SW 1271 (cell line): Measurements from ENCODE around the gene SOS2.
"Not testable (repeated sequence)": the region's sequence is repeated elsewhere in the genome, so short reads cannot be mapped to it uniquely, and the experiment has no call there.

Experiments used
- DNase-seq, 2 experiments: peaks; one replicate each; lab custom pipeline; 2025; lab: John Stamatoyannopoulos, UW

Gene SOS2

DNA sequence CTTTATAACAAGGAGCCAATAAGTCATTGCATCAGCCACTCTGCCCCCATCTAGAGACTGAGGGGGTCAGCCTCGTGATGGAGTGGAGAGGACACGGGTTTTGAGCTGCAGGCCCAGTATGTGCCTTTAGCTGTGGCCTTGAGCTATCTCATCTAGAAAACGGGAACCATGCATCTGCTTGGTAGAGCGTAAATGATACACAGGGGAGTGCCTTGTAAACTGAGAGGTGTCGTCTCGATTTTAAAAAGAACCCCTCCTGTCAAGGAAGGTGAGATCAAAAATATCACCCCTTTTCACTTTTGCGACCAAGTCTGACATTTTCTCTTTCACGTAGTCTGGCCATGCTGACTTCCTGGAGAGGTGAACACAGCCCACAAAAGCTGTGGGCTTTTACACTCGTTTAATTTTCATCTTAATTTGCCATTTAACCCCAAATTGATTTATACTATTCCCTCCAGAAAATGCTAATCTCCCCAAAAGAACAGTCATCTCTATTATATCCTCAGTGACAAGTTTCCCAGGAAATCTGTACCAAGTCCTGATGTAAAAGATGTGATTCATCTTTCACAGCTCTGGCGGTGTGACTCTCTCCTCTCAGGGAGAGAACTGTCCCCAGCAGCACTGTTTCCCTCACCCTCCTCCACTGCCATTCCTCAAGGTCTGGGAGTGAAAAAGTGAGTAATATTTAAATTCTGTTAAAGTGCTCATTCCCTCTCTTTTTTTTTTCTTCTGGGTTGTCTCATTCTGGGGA, 145.6 kb downstream of the SOS2 start:
- DNase-seq = no peak

DNA sequence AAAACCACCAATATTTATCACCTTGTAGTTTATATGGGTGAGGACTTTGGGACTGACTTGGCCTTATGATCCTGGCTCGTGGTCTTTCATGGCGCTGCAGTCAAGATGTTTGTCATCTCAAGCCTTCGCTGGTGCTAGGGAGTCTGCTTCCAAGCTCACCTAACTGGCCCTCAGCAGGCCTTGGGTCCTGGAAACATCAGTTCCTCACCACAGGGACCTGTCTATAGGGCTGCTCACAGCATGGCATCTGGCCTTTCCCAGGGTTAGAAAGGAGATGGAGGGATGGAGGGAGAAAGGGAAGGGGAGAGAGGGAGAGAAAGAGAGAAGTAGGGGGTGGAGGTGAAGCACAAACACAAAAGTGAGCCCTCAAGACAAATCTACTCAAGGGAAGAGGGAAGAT, 146.7 kb downstream of the SOS2 start:
- DNase-seq = no peak

DNA sequence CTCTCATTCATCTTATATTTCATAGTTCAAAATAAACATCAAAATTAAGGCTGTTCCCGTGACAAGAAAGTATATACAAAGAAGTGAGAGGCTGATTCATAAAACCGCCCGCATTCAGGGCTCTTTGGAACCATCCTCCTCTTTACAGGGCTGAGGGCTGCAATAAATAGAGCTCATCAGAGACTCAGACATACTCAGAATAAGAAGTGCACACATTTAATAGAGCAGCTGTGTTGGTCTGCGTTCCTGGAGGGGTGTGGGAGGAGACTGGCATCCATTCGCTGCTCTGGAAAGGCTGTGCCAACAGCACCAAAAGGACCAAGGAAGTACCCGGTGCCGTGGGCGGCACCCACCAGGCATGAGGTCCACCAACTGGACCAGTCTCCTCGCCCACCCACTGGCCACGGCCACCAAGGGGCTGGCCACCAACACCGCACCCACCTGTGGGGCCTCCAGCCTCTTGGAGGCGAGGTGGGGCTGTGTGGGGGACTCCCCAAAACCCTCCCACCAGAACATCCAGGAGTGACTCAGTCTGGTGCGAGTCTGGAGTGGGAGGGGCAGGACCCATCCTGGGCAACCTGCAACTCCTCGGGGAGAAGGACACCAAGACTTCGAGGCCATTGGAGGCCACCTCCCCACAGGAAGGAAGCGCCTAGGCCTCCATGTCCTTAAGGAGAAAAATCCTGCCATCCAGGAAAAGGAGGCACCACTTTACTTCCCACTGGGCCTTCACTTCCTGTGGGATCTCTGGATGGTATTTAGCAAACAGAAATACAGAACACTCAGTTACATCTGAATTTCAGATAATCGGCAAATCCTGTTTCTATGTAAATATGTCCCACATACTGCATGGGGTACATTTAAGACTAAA, 147.7 kb downstream of the SOS2 start:
- no peak for DNase-seq

DNA sequence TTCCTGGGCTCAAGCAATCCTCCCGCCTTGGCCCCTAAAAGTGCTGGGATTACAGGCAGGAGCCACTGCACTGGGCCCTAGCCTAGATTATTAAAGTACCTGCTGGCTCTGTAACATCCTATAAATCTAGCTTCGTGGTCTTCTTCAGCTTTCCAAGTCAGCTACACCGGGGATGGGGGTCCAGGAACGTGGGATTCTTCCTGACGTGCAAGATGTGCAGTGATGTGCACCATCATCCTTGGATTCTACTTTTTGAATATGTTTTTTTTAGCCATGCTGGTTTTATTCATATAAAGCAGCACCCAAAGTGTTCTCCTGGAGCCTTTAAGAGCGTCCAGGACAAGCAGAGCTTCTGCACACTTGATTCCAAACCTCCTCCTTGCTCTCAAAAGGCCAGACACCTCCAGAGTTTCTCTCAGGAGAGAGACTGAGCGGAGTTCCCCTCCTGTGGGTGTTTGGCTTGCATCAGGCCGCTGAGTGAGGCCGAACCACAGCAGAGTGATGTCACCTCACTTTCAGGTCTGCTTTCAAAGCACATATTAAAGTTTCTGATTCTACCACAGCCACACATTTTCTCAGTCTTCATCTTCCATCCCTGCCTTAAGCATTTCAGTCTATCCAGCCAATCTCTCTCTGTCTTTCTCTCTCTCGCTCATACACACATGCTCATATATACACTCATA, 148.5 kb downstream of the SOS2 start:
- DNase-seq = no peak

DNA sequence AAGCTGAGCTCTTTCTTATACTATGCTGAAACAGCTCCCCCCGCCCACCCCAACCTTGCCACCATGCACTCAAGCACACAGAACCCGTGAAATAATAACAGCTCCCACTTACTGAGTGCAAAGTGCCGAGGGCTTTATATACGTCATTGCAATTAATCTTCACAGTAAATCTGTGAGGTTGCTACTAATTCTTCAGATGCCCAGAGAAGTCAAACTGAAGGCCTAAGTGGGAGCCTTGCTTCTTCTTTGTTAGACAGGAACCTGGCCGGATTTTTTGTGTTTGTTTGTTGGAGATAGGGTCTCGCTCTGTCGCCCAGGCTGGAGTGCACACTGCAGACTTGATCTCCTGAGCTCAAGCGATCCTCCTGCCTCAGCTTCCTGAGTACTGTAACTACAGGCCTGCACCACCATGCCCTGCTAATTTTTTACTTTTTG, 149.1 kb downstream of the SOS2 start:
- no peak for DNase-seq

DNA sequence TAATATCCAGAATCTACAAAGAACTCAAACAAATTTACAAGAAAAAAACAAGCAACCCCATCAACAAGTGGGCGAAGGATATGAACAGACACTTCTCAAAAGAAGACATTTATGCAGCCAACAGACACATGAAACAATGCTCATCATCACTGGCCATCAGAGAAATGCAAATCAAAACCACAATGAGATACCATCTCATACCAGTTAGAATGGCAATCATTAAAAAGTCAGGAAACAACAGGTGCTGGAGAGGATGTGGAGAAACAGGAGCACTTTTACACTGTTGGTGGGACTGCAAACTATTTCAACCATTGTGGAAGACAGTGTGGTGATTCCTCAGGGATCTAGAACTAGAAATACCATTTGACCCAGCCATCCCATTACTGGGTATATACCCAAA, 152.3 kb downstream of the SOS2 start:
- DNase-seq = not testable (repeated sequence)

DNA sequence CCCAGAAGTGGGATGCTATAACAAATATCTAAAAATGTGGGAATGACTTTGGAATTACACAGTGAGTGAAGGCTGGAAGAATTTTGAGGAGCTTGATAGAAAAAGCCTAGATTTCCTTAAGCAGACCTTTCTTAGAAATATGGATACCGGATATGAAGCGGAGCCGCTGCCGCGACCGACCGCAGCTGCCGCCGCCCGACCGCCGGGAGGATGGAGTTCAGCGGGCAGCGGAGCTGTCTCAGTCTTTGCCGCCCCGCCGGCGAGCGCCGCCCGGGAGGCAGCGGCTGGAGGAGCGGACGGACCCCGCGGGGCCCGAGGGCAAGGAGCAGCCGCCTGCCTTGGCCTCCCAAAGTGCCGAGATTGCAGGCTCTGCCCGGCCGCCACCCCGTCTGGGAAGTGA, 157.7 kb downstream of the SOS2 start:
- DNase-seq = not testable (repeated sequence)

DNA sequence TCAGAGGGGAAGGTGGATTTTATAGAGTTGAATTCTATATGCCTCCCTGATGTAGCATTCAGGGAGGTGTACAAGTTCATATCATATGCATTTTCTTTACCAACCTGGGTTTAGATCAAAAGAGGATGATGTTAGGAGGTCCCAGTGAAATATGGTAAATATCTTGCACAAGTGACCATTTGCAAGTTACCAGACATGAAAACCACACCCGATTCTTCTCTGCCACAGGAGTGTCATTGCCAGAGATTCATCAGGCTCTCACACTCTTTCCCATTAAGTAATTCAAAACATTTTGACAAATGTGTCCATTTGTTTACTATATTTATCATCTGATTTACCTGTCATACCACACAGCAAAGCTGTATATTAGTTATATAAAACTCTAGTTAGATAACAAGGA, 159.0 kb downstream of the SOS2 start:
- DNase-seq = no peak

DNA sequence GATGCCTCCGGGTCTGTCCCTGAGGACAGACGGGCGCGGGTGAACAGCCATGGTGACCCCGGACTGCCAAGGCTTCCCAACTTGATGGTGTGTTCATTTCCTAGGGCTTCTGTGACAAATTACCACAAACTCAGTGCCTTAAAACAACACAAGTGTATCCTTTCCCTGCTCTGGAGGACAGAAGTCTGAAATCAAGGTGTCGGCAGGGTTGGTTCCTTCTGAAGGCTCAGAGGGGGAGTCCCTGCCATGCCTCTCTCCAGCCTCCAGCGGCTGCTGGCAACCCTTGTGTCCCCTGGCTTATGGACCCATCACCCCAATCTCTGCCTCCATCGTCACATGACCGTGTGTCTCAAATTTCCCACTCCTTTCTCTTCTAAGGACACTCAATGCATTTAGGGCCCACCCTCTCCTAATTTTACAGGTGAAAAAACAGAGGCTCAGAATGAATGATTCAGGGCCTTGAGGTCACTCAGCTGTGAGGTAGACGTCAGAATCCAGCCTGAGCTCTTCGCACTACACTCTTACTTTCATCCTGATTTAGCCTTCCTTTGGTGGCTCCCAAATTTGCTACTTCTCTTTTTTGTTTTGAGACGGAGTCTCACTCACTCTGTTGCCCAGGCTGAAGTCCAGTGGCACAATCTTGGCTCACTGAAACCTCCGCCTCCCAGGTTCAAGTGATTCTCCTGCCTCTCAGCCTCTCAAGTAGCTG, 160.4 kb downstream of the SOS2 start:
- no peak for DNase-seq

DNA sequence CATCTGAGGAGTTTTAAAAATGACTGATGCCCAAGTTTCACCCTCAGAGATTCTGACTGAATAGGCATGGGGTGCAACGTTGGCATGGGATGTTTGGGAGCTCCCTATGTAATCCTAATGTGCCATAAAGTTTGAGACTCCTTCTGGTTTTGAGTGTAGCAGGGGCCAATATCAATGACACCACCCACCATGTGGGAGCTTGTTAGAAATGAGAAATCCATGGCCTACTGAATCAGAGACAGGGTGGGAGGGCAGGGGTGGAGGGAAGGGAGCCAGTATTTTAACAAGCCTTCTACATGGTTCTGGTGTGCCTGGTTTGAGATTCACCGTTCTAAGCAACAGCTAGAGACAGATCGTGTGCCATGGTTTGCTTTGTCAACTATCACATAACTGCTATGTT, 161.1 kb downstream of the SOS2 start:
- DNase-seq = no peak

DNA sequence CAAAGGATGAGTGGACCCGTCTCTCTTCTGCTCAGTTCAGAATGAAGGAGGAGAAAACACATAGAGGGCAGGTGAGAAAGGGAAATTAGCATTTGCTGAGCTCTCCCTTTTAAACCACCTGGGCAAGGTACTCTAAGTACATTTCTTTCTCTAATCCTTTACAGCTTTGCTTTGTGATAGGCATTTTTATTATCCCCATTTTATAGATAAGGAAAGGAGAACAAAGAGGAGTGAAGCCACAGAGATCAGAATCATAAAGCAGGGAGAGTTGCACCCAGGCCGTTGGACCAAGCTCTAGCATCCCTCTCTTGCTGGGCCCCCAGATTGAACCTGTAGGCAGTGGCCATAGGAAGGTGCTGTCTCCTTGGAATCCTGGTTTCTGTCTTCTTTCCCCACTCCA, 162.1 kb downstream of the SOS2 start:
- no peak for DNase-seq

DNA sequence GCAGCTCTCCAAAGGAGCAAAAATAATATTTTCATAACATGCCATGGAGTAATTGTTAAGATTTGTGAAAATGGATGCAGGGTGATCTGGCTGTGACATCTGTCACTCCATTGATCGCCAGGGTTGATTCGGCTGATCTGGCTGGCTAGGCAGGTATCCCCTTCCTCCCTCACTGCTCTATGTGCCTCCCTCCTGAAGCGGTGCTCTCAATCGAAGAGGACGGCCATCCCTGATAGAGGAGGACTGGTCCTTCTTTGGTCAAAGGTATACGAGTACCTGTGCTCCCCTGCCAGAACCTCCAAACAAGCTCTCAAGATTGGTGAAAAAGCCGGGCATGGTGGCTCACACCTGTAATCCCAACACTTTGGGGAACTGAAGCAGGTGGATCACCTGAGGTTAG, 162.9 kb downstream of the SOS2 start:
- no peak for DNase-seq

DNA sequence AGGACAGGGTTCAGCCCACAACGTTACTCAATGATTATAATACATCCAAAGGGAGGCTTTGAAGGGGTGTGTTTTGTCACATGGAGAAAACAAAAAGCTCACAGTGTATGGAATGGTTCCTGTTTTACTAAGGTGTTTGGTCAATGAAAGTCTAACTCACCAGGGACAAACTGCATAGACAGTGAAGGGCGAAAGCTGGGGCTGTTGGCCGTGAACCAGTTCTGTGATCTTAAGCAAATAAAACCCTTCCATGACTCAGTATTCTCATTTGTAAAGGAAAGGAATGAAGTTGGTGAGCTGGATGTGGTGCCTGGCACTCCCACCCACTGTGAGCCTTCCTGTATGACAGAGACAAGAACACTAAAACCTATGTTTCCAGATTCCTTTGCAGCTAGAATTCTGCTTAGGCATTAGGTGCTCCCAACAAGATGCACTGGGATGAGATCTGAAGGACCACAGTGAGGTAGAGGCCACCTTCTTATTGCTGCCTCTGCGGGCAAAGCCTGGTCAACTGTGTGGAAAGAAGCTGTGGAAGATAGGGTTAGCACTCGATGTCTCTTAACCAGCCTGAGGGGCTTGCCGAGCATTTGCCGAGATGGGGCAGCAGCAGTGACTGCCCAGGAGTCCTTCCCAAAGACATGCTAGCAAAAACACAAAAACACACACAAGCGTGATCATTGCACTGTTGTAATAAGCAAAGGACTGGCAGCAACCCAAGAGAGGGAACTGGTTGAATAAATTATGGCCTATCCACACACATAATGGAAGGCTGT, 163.5 kb downstream of the SOS2 start:
- no peak for DNase-seq
